Measurements from ENCODE around the gene PATE2.

The PATE2 gene

GRCh38 chr11:125797641-125798040 lies 19.0 kb upstream of the PATE2 start:
- H3K4me2 ChIP-seq (ENCODE audit: insufficient read depth, low read length) = no peak overlapping the region
- TF ChIP-seq CTCF (IDR thresholded peaks at IDR 0.05; ENCODE audit: borderline replicate concordance, extremely low read depth, low read length, poor library complexity, severe bottlenecking) (no peak), EZH2 (IDR thresholded peaks at IDR 0.05; ENCODE audit: borderline replicate concordance, low read depth, low read length, severe bottlenecking) (no peak)
- H3K4me3 ChIP-seq (ENCODE audit: low read depth in 1 of 2, low read length in 2 of 2) = no peak overlapping the region
- no peaks in the 10 kb centered on the region for H3K27me3 ChIP-seq (ENCODE audit: insufficient read depth, low read length, poor library complexity)
- H2AFZ ChIP-seq (ENCODE audit: low read depth, low read length) = no peak overlapping the region
- H4K20me1 ChIP-seq (ENCODE audit: insufficient read depth, low read length) = no peaks in the 10 kb centered on the region
- ATAC-seq (ENCODE audit: insufficient read depth, low read depth) (no peak), DNase-seq (no peak)
- no peaks in the 10 kb centered on the region for H3K4me1 ChIP-seq (ENCODE audit: insufficient read depth, low read length)
- no peaks in the 10 kb centered on the region for H3K79me2 ChIP-seq (ENCODE audit: insufficient read depth, low read length)
- no peaks in the 10 kb centered on the region for H3K36me3 ChIP-seq (ENCODE audit: insufficient read depth, low read length)
- no peak overlapping the region for H3K27ac ChIP-seq (ENCODE audit: low read length)
- peaks cover 8% of the 10 kb centered on the region for H3K9me3 ChIP-seq (ENCODE audit: insufficient read depth, low read length, severe bottlenecking)
- H3K9ac ChIP-seq (ENCODE audit: low read depth, low read length) = no peak overlapping the region

- TF ChIP-seq EZH2 (IDR thresholded peaks at IDR 0.05; ENCODE audit: borderline replicate concordance, low read depth, low read length, severe bottlenecking) (no peak), CTCF (IDR thresholded peaks at IDR 0.05; ENCODE audit: borderline replicate concordance, extremely low read depth, low read length, poor library complexity, severe bottlenecking) (no peak)
- Histone ChIP-seq H3K27me3 (ENCODE audit: insufficient read depth, low read length, poor library complexity) (peaks cover 2% of the 10 kb centered on the region), H3K9ac (ENCODE audit: low read depth, low read length) (no peak overlapping the region), H4K20me1 (ENCODE audit: insufficient read depth, low read length) (no peaks in the 10 kb centered on the region), H3K4me2 (ENCODE audit: insufficient read depth, low read length) (no peak overlapping the region), H3K4me3 (ENCODE audit: low read depth in 1 of 2, low read length in 2 of 2) (no peak overlapping the region), H3K36me3 (ENCODE audit: insufficient read depth, low read length) (no peaks in the 10 kb centered on the region), H3K4me1 (ENCODE audit: insufficient read depth, low read length) (no peaks in the 10 kb centered on the region), H3K9me3 (ENCODE audit: insufficient read depth, low read length, severe bottlenecking) (no peaks in the 10 kb centered on the region), H3K27ac (ENCODE audit: low read length) (no peak overlapping the region), H2AFZ (ENCODE audit: low read depth, low read length) (no peak overlapping the region), H3K79me2 (ENCODE audit: insufficient read depth, low read length) (no peaks in the 10 kb centered on the region)
- DNase-seq (no peak), ATAC-seq (ENCODE audit: insufficient read depth, low read depth) (no peak)
Observed at GRCh38 chr11:125790825-125791224, 12.2 kb upstream of the PATE2 start.

GRCh38 chr11:125787827-125788226 lies 9.2 kb upstream of the PATE2 start, which contains the start of gene PATE3:
Gene PATE3, plus strand, starts transcription at chr11:125788127. Its CDS starts 25 bp downstream, at chr11:125788152.
- no peaks in the 10 kb centered on the region for H3K36me3 ChIP-seq (ENCODE audit: insufficient read depth, low read length)
- H3K4me1 ChIP-seq (ENCODE audit: insufficient read depth, low read length) = no peaks in the 10 kb centered on the region
- ATAC-seq (ENCODE audit: insufficient read depth, low read depth) = no peak

More at GRCh38 chr11:125787827-125788226, 9.2 kb upstream of the PATE2 start, which contains the start of gene PATE3:
- H2AFZ ChIP-seq (ENCODE audit: low read depth, low read length) = no peak within 1 kb of the TSS
- no peaks in the 10 kb centered on the region for H3K9me3 ChIP-seq (ENCODE audit: insufficient read depth, low read length, severe bottlenecking)
- DNase-seq = no peak
- H4K20me1 ChIP-seq (ENCODE audit: insufficient read depth, low read length) = no peaks in the 10 kb centered on the region
- TF ChIP-seq CTCF (IDR thresholded peaks at IDR 0.05; ENCODE audit: borderline replicate concordance, extremely low read depth, low read length, poor library complexity, severe bottlenecking) (no peak), EZH2 (IDR thresholded peaks at IDR 0.05; ENCODE audit: borderline replicate concordance, low read depth, low read length, severe bottlenecking) (no peak)
- no peak within 1 kb of the TSS for H3K9ac ChIP-seq (ENCODE audit: low read depth, low read length)
- no peak within 1 kb of the TSS for H3K27ac ChIP-seq (ENCODE audit: low read length)
- H3K27me3 ChIP-seq (ENCODE audit: insufficient read depth, low read length, poor library complexity) = peaks cover 2% of the 10 kb centered on the region
- no peak within 1 kb of the TSS for H3K4me3 ChIP-seq (ENCODE audit: low read depth in 1 of 2, low read length in 2 of 2)
- no peak within 1 kb of the TSS for H3K4me2 ChIP-seq (ENCODE audit: insufficient read depth, low read length)
- no peaks in the 10 kb centered on the region for H3K79me2 ChIP-seq (ENCODE audit: insufficient read depth, low read length)

Measured in DND-41 (cell line).